ENCODE results near the gene LIN28A. TPM values are rescaled to one million over a fixed set of nuclear protein-coding genes. Genes with fewer than 3 reads are reported as not detected.

The LIN28A gene, protein sequence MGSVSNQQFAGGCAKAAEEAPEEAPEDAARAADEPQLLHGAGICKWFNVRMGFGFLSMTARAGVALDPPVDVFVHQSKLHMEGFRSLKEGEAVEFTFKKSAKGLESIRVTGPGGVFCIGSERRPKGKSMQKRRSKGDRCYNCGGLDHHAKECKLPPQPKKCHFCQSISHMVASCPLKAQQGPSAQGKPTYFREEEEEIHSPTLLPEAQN
- polyA plus RNA-seq, result 0.94 and 1.0 TPM in 2 replicates
- polyA minus RNA-seq, result 1.5 and 2.1 TPM in 2 replicates

DNA sequence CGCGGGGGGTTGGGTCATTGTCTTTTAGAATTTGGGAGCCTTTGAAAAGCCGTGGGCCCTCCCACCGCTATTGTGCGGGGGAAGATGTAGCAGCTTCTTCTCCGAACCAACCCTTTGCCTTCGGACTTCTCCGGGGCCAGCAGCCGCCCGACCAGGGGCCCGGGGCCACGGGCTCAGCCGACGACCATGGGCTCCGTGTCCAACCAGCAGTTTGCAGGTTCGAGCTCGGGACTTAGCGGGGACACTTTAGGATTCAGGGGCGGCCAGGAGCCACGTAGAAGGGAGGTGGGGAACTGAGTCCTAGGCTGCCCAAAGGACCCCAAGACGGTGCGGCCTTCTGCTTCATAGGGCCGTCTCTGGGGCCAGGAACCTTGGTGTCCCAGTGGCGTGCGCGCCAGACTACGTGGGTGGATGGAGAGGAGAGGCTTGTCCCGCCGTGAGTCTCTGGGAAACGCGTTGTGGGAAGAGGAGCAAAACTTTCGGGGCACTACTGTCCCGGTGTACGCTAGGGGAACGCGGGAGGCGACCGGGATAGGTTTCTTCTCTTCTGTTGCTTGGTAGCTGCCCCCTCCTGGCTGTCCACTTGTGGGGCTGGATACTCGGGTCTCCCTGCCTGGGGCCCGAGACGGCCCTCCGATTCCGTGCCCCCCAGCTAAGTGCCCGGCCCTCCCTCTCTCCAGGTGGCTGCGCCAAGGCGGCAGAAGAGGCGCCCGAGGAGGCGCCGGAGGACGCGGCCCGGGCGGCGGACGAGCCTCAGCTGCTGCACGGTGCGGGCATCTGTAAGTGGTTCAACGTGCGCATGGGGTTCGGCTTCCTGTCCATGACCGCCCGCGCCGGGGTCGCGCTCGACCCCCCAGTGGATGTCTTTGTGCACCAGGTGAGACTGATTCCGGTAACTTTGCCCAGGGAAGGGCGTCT, at the start of gene LIN28A:
TSS of gene LIN28A (plus strand) at position 112 of the 918 bp plus-strand sequence. CDS start at position 187, 75 bp downstream.
- Histone ChIP-seq H3K27me3 (ENCODE audit: insufficient read depth, low read depth, low read length) (no peaks in the 10 kb centered on the region), H4K20me1 (ENCODE audit: insufficient read depth) (no peaks in the 10 kb centered on the region), H3F3A (ENCODE audit: insufficient read depth, low read length, poor library complexity, severe bottlenecking) (no peaks in the 10 kb centered on the region), H3K36me3 (ENCODE audit: insufficient read depth, low read length) (no peaks in the 10 kb centered on the region), H3K79me2 (replicated peaks; ENCODE audit: insufficient read depth, low read length) (peaks cover 41% of the 10 kb centered on the region), H3K9ac (ENCODE audit: low read length) (peak within 1 kb of the TSS; percentile 53), H3K4me3 (ENCODE audit: low read length) (peak within 1 kb of the TSS; percentile 52), H2AFZ (ENCODE audit: low read depth, low read length) (peak within 1 kb of the TSS; percentile 9), H3K4me2 (ENCODE audit: low read length) (no peak within 1 kb of the TSS), H3K27ac (ENCODE audit: low read length) (peak within 1 kb of the TSS; percentile 72), H3K9me3 (ENCODE audit: low read length) (no peaks in the 10 kb centered on the region), H3K9me2 (ENCODE audit: insufficient read depth, low read length) (no peaks in the 10 kb centered on the region)
- TF ChIP-seq, protein P1, sequence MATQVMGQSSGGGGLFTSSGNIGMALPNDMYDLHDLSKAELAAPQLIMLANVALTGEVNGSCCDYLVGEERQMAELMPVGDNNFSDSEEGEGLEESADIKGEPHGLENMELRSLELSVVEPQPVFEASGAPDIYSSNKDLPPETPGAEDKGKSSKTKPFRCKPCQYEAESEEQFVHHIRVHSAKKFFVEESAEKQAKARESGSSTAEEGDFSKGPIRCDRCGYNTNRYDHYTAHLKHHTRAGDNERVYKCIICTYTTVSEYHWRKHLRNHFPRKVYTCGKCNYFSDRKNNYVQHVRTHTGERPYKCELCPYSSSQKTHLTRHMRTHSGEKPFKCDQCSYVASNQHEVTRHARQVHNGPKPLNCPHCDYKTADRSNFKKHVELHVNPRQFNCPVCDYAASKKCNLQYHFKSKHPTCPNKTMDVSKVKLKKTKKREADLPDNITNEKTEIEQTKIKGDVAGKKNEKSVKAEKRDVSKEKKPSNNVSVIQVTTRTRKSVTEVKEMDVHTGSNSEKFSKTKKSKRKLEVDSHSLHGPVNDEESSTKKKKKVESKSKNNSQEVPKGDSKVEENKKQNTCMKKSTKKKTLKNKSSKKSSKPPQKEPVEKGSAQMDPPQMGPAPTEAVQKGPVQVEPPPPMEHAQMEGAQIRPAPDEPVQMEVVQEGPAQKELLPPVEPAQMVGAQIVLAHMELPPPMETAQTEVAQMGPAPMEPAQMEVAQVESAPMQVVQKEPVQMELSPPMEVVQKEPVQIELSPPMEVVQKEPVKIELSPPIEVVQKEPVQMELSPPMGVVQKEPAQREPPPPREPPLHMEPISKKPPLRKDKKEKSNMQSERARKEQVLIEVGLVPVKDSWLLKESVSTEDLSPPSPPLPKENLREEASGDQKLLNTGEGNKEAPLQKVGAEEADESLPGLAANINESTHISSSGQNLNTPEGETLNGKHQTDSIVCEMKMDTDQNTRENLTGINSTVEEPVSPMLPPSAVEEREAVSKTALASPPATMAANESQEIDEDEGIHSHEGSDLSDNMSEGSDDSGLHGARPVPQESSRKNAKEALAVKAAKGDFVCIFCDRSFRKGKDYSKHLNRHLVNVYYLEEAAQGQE (IDR thresholded peaks at IDR 0.05; ENCODE audit: borderline replicate concordance), result no peak
- TF ChIP-seq EZH2 (IDR thresholded peaks at IDR 0.05; ENCODE audit: borderline replicate concordance, insufficient read depth, low read length, poor library complexity, severe bottlenecking) (no peak), POLR2AphosphoS5 (IDR thresholded peaks at IDR 0.05) (no peak), SMC3 (conservative IDR thresholded peaks at IDR 0.05; ENCODE audit: poor library complexity) (no peak), EP300 (conservative IDR thresholded peaks at IDR 0.05; ENCODE audit: poor library complexity, severe bottlenecking) (no peak), RAD21 (conservative IDR thresholded peaks at IDR 0.05) (no peak), MXI1 (conservative IDR thresholded peaks at IDR 0.05; ENCODE audit: poor library complexity, severe bottlenecking) (no peak), TAF1 (IDR thresholded peaks at IDR 0.05; ENCODE audit: low read depth) (no peak)
- TF ChIP-seq, protein P2, sequence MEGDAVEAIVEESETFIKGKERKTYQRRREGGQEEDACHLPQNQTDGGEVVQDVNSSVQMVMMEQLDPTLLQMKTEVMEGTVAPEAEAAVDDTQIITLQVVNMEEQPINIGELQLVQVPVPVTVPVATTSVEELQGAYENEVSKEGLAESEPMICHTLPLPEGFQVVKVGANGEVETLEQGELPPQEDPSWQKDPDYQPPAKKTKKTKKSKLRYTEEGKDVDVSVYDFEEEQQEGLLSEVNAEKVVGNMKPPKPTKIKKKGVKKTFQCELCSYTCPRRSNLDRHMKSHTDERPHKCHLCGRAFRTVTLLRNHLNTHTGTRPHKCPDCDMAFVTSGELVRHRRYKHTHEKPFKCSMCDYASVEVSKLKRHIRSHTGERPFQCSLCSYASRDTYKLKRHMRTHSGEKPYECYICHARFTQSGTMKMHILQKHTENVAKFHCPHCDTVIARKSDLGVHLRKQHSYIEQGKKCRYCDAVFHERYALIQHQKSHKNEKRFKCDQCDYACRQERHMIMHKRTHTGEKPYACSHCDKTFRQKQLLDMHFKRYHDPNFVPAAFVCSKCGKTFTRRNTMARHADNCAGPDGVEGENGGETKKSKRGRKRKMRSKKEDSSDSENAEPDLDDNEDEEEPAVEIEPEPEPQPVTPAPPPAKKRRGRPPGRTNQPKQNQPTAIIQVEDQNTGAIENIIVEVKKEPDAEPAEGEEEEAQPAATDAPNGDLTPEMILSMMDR (IDR thresholded peaks at IDR 0.05; ENCODE audit: poor library complexity, severe bottlenecking), result no peak

DNA sequence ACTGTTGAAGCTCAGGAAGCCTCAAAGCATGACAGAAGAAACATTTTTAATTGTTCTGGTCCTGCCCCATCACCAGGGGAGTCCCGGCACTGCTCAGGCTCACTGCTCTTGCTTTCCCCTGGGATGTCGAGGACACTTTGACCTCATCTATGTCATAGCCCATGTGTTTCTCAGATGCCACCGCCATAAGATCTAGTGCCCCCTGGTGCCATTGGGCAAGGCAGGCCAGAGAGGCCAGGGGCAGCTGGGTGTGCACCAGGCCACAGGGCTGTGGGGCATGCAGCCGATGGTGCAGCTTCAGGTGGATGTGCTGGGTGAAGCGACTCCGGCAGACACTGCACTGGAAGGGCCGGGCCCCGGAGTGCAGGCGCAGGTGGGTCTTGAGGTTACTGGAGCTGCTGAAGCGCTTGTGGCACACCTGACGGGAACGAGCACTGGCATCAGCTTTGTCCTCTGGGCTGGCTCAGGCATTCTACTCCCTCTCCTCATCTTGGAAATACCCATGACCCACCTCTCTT, 49.0 kb upstream of the LIN28A start:
- H2AFZ ChIP-seq (ENCODE audit: low read depth, low read length), result no peak overlapping the region

More for the DNA sequence above, 49.0 kb upstream of the LIN28A start:
- no peak overlapping the region for H3K4me3 ChIP-seq (ENCODE audit: low read length)
- no peaks in the 10 kb centered on the region for H3K36me3 ChIP-seq (ENCODE audit: insufficient read depth, low read length)
- H4K20me1 ChIP-seq (ENCODE audit: insufficient read depth), result no peaks in the 10 kb centered on the region
- H3K27ac ChIP-seq (ENCODE audit: low read length), result no peak overlapping the region
- peaks cover 20% of the 10 kb centered on the region for H3K27me3 ChIP-seq (ENCODE audit: insufficient read depth, low read depth, low read length)
- H3K9me2 ChIP-seq (ENCODE audit: insufficient read depth, low read length), result no peaks in the 10 kb centered on the region
- no peaks in the 10 kb centered on the region for H3F3A ChIP-seq (ENCODE audit: insufficient read depth, low read length, poor library complexity, severe bottlenecking)
- no peaks in the 10 kb centered on the region for H3K79me2 ChIP-seq (replicated peaks; ENCODE audit: insufficient read depth, low read length)
- no peak overlapping the region for H3K9ac ChIP-seq (ENCODE audit: low read length)
- H3K4me2 ChIP-seq (ENCODE audit: low read length), result no peak overlapping the region
- TF ChIP-seq TAF1 (IDR thresholded peaks at IDR 0.05; ENCODE audit: low read depth) (no peak), RAD21 (conservative IDR thresholded peaks at IDR 0.05) (no peak), MXI1 (conservative IDR thresholded peaks at IDR 0.05; ENCODE audit: poor library complexity, severe bottlenecking) (no peak), EP300 (conservative IDR thresholded peaks at IDR 0.05; ENCODE audit: poor library complexity, severe bottlenecking) (no peak), EZH2 (IDR thresholded peaks at IDR 0.05; ENCODE audit: borderline replicate concordance, insufficient read depth, low read length, poor library complexity, severe bottlenecking) (no peak), SMC3 (conservative IDR thresholded peaks at IDR 0.05; ENCODE audit: poor library complexity) (no peak), POLR2AphosphoS5 (IDR thresholded peaks at IDR 0.05) (no peak)
- TF ChIP-seq, protein P2 (IDR thresholded peaks at IDR 0.05; ENCODE audit: poor library complexity, severe bottlenecking), result no peak
- TF ChIP-seq, protein P1 (IDR thresholded peaks at IDR 0.05; ENCODE audit: borderline replicate concordance), result no peak
- no peaks in the 10 kb centered on the region for H3K9me3 ChIP-seq (ENCODE audit: low read length)
